PFSK-1 (cell line): ENCODE data around the gene CYLD.

Experiments
- FOXP2 ChIP-seq: optimal IDR thresholded peaks from 2 replicates; pipeline ENCODE3; 2011; ENCODE audit warnings: borderline replicate concordance, control low read depth, inconsistent platforms; ENCODE audit not compliant: insufficient read depth; ENCODE audit errors: extremely low read length, extremely low read depth
- POLR2AphosphoS5 ChIP-seq: IDR thresholded peaks from 2 replicates; pipeline ENCODE4 v1.6.1; 2012; ENCODE audit warnings: low read depth, mild to moderate bottlenecking, control low read depth, low read length, moderate library complexity
- REST ChIP-seq, 2 experiments: IDR thresholded peaks; 2 replicates each; pipeline versions ENCODE4 v1.6.1 to v1.8.0; 2011 to 2012; ENCODE audit warnings: low read depth in 2 of 2, low read length in 2 of 2, control low read depth in 1 of 2, inconsistent platforms in 1 of 2, mild to moderate bottlenecking in 1 of 2, moderate library complexity in 1 of 2; ENCODE audit not compliant: insufficient read depth in 1 of 2
- SIN3A ChIP-seq: IDR thresholded peaks from 2 replicates; pipeline ENCODE4 v1.6.1; 2012; ENCODE audit warnings: mild to moderate bottlenecking, low read length, moderate library complexity, borderline replicate concordance; ENCODE audit not compliant: insufficient read depth
- TAF1 ChIP-seq: IDR thresholded peaks from 2 replicates; pipeline ENCODE4 v1.6.1; 2012; ENCODE audit warnings: low read length, control low read depth, borderline replicate concordance; ENCODE audit not compliant: insufficient read depth

CYLD gene

GRCh38 chr16:50736448-50736847, 5.4 kb upstream of the CYLD start:
- TF ChIP-seq FOXP2, result no peak
- no peak for TF ChIP-seq SIN3A
- TF ChIP-seq POLR2AphosphoS5, result no peak
- TF ChIP-seq REST (IDR thresholded peaks at IDR 0.05; ENCODE audit: insufficient read depth in 1 of 2, low read depth in 2 of 2, low read length in 2 of 2), result no peak
- no peak for TF ChIP-seq TAF1

- no peak for TF ChIP-seq POLR2AphosphoS5
- no peak for TF ChIP-seq FOXP2
- no peak for TF ChIP-seq TAF1
- no peak for TF ChIP-seq REST (IDR thresholded peaks at IDR 0.05; ENCODE audit: insufficient read depth in 1 of 2, low read depth in 2 of 2, low read length in 2 of 2)
- no peak for TF ChIP-seq SIN3A
Observed at GRCh38 chr16:50737420-50737959, 4.4 kb upstream of the CYLD start.

- TF ChIP-seq REST (IDR thresholded peaks at IDR 0.05; ENCODE audit: insufficient read depth in 1 of 2, low read depth in 2 of 2, low read length in 2 of 2), result no peak
- no peak for TF ChIP-seq FOXP2
- TF ChIP-seq POLR2AphosphoS5, result no peak
- no peak for TF ChIP-seq SIN3A
Observed at GRCh38 chr16:50739031-50739430, 2.9 kb upstream of the CYLD start.

GRCh38 chr16:50740736-50741135, 1.1 kb upstream of the CYLD start:
- TF ChIP-seq POLR2AphosphoS5, result no peak
- no peak for TF ChIP-seq FOXP2
- no peak for TF ChIP-seq TAF1
- no peak for TF ChIP-seq REST (IDR thresholded peaks at IDR 0.05; ENCODE audit: insufficient read depth in 1 of 2, low read depth in 2 of 2, low read length in 2 of 2)

GRCh38 chr16:50741225-50741780, 583 bp upstream of the CYLD start:
- TF ChIP-seq REST (IDR thresholded peaks at IDR 0.05; ENCODE audit: insufficient read depth in 1 of 2, low read depth in 2 of 2, low read length in 2 of 2) (no peak), SIN3A (no peak), POLR2AphosphoS5 (no peak), FOXP2 (no peak), TAF1 (no peak)
